ENCODE results near the gene AK3. TPM values are rescaled to one million over a fixed set of nuclear protein-coding genes. Genes with fewer than 3 reads are reported as not detected.
A peak's percentile ranks its signal among the peaks of the same experiment; 100 is the strongest.
"Not testable (repeated sequence)": the region's sequence is repeated elsewhere in the genome, so short reads cannot be mapped to it uniquely, and the experiment has no call there.

Gene AK3
- total RNA-seq, 1 donor from 2014 or later = 47.5 TPM

GRCh38 chr9:4781408-4781807 lies 40.4 kb upstream of the AK3 start:
- Mint-ChIP-seq H3K27me3 (ENCODE audit: unreplicated experiment) (no peaks in the 10 kb centered on the region), H3K4me1 (ENCODE audit: unreplicated experiment) (peaks cover 6% of the 10 kb centered on the region), H3K36me3 (ENCODE audit: unreplicated experiment) (no peaks in the 10 kb centered on the region), H3K27ac (ENCODE audit: unreplicated experiment) (no peak overlapping the region), H3K9me3 (ENCODE audit: unreplicated experiment) (no peaks in the 10 kb centered on the region), H3K4me3 (ENCODE audit: unreplicated experiment) (no peak overlapping the region)
- TF ChIP-seq CTCF (IDR thresholded peaks at IDR 0.05) = no peak
- DNase-seq (ENCODE audit: extremely low spot score, unreplicated experiment) = no peak

- Mint-ChIP-seq H3K36me3 (ENCODE audit: unreplicated experiment) (no peaks in the 10 kb centered on the region), H3K27me3 (ENCODE audit: unreplicated experiment) (no peaks in the 10 kb centered on the region), H3K4me1 (ENCODE audit: unreplicated experiment) (peaks cover 6% of the 10 kb centered on the region), H3K27ac (ENCODE audit: unreplicated experiment) (no peak overlapping the region), H3K9me3 (ENCODE audit: unreplicated experiment) (no peaks in the 10 kb centered on the region), H3K4me3 (ENCODE audit: unreplicated experiment) (no peak overlapping the region)
- peak; percentile 68 for DNase-seq (ENCODE audit: extremely low spot score, unreplicated experiment)
- no peak for TF ChIP-seq CTCF (IDR thresholded peaks at IDR 0.05)
Measured at GRCh38 chr9:4780651-4781050, 39.6 kb upstream of the AK3 start.

- H3K9me3 Mint-ChIP-seq (ENCODE audit: unreplicated experiment); DNase-seq (ENCODE audit: extremely low spot score, unreplicated experiment); H3K27ac Mint-ChIP-seq (ENCODE audit: unreplicated experiment); H3K4me3 Mint-ChIP-seq (ENCODE audit: unreplicated experiment); H3K36me3 Mint-ChIP-seq (ENCODE audit: unreplicated experiment); H3K27me3 Mint-ChIP-seq (ENCODE audit: unreplicated experiment): not testable (repeated sequence)
- peaks cover 16% of the 10 kb centered on the region for H3K4me1 Mint-ChIP-seq (ENCODE audit: unreplicated experiment)
Measured at GRCh38 chr9:4774958-4775357, 34.0 kb upstream of the AK3 start.

GRCh38 chr9:4774209-4774608 lies 33.2 kb upstream of the AK3 start:
- no peak overlapping the region for H3K4me3 Mint-ChIP-seq (ENCODE audit: unreplicated experiment)
- no peak for DNase-seq (ENCODE audit: extremely low spot score, unreplicated experiment)
- no peak overlapping the region for H3K27ac Mint-ChIP-seq (ENCODE audit: unreplicated experiment)
- TF ChIP-seq CTCF (IDR thresholded peaks at IDR 0.05) = no peak
- no peaks in the 10 kb centered on the region for H3K9me3 Mint-ChIP-seq (ENCODE audit: unreplicated experiment)
- no peaks in the 10 kb centered on the region for H3K27me3 Mint-ChIP-seq (ENCODE audit: unreplicated experiment)
- peaks cover 16% of the 10 kb centered on the region for H3K4me1 Mint-ChIP-seq (ENCODE audit: unreplicated experiment)
- H3K36me3 Mint-ChIP-seq (ENCODE audit: unreplicated experiment) = no peaks in the 10 kb centered on the region

- Mint-ChIP-seq H3K4me1 (ENCODE audit: unreplicated experiment) (peaks cover 12% of the 10 kb centered on the region), H3K9me3 (ENCODE audit: unreplicated experiment) (no peaks in the 10 kb centered on the region), H3K27me3 (ENCODE audit: unreplicated experiment) (no peaks in the 10 kb centered on the region), H3K36me3 (ENCODE audit: unreplicated experiment) (no peaks in the 10 kb centered on the region), H3K27ac (ENCODE audit: unreplicated experiment) (no peak overlapping the region), H3K4me3 (ENCODE audit: unreplicated experiment) (no peak overlapping the region)
- no peak for DNase-seq (ENCODE audit: extremely low spot score, unreplicated experiment)
- no peak for TF ChIP-seq CTCF (IDR thresholded peaks at IDR 0.05)
Measured at GRCh38 chr9:4771788-4772187, 30.8 kb upstream of the AK3 start.
